Activated CD8-positive, alpha-beta T cell treated with anti-CD3 and anti-CD28 coated beads for 36 hours (primary cell): ENCODE measurements around the gene ECE1. TPM values are rescaled to one million over a fixed set of nuclear protein-coding genes. Genes with fewer than 3 reads are reported as not detected.

Source experiments
- ATAC-seq: fragments of 200-7000 bp; cut with Tn5 transposase; one replicate; pipeline ENCODE4 v1.10.0; 2021; ENCODE audit warnings: mild to moderate bottlenecking, moderate library complexity
- CTCF ChIA-PET: fragments of 350-600 bp; sonication (Branson Sonifier 250); formaldehyde crosslinking; loops from one replicate; lab custom pipeline; 2021; ENCODE audit warnings: antibody characterized with exemption; lab: Charles Lee
- POLR2A ChIA-PET: fragments of 350-600 bp; sonication (Branson Sonifier 250); formaldehyde crosslinking; loops from one replicate; lab custom pipeline; 2021; ENCODE audit warnings: antibody characterized with exemption; lab: Charles Lee
- DNase-seq: peaks from one replicate; pipeline ENCODE4 v3.0.0-alpha.2; 2020
- H3K27ac Mint-ChIP-seq: one replicate; pipeline ENCODE4 v1.8.0; 2021; ENCODE audit warnings: mild to moderate bottlenecking, mixed read lengths
- H3K27me3 Mint-ChIP-seq: one replicate; pipeline ENCODE4 v1.8.0; 2021; ENCODE audit warnings: mixed read lengths
- H3K36me3 Mint-ChIP-seq: one replicate; pipeline ENCODE4 v1.8.0; 2021; ENCODE audit warnings: low read depth, mixed read lengths
- H3K4me1 Mint-ChIP-seq: one replicate; pipeline ENCODE4 v1.8.0; 2021; ENCODE audit warnings: low read depth, mixed read lengths
- H3K4me3 Mint-ChIP-seq: one replicate; pipeline ENCODE4 v1.8.0; 2021; ENCODE audit warnings: mild to moderate bottlenecking, moderate library complexity, mixed read lengths
- H3K9me3 Mint-ChIP-seq: one replicate; pipeline ENCODE4 v1.8.0; 2021; ENCODE audit warnings: mixed read lengths
- intact Hi-C: fragments of 100-400 bp; cut with micrococcal nuclease; formaldehyde crosslinking; loops from one replicate; pipeline ENCODE4 v1.10.0; 2022
- total RNA-seq, 2 experiments: library from RNA; stranded (reverse); gene quantifications; one replicate each; pipeline ENCODE4 v1.2.3, GENCODE V29; 2021
- TF ChIP-seq, protein P1 (sequence below): fragments of 200-600 bp; IDR thresholded peaks from one replicate; pipeline ENCODE4 v1.8.0; 2022; ENCODE audit warnings: antibody characterized with exemption, mild to moderate bottlenecking

ECE1 gene
- total RNA-seq, 2 experiments from 2014 or later, result 118 to 127 TPM

DNA sequence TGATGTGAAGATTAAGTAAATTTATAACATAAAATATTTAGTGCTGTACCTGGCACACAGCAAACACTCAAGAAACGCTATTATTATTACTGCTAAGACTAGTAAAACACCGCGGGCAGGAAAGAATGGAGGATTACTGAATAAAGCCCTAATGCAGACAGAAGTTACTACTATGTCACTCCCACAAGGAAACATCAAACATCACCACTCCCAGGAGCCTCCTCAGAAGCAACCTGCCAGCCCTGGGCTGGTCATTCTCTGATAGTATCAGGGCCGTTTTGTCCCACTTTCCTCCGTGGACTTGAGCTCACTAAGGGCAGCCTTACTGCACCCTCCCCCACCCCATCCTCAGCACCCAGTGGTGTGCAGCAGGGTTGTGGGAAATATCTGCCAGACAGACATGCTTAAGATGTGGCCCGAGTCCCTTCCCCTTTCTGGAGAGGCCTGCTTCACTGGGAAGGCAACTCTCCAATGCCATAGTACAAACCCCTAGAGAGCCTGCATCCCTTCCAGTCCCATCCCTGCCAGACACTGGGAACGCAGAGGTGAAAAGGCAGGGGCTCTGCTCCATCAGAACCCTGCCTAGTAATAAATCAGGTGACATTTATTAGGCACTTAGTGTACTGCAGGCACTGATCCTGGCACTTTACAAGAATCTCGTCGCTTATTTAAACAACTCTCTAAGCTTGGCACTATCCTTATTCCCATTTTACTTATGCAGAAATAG, 41.7 kb upstream of the ECE1 start:
- ChIA-PET POLR2A (interaction anchor here (0.6 to 4.8 kb wide), 3 partner anchors 9 to 38 kb away, joined by 3 to 39 read pairs (median 4); no protein-coding TSS in a partner anchor), CTCF (interaction anchor here (1.4 to 2.0 kb wide), 2 partner anchors 62 to 77 kb away, joined by 3 to 6 read pairs; no protein-coding TSS in a partner anchor)
- Mint-ChIP-seq H3K4me3 (no peak overlapping the region), H3K36me3 (peaks cover 39% of the 10 kb centered on the region), H3K4me1 (peaks cover 84% of the 10 kb centered on the region), H3K9me3 (no peaks in the 10 kb centered on the region), H3K27me3 (no peaks in the 10 kb centered on the region), H3K27ac (peak overlapping the region; percentile 61)
- TF ChIP-seq, protein P1, sequence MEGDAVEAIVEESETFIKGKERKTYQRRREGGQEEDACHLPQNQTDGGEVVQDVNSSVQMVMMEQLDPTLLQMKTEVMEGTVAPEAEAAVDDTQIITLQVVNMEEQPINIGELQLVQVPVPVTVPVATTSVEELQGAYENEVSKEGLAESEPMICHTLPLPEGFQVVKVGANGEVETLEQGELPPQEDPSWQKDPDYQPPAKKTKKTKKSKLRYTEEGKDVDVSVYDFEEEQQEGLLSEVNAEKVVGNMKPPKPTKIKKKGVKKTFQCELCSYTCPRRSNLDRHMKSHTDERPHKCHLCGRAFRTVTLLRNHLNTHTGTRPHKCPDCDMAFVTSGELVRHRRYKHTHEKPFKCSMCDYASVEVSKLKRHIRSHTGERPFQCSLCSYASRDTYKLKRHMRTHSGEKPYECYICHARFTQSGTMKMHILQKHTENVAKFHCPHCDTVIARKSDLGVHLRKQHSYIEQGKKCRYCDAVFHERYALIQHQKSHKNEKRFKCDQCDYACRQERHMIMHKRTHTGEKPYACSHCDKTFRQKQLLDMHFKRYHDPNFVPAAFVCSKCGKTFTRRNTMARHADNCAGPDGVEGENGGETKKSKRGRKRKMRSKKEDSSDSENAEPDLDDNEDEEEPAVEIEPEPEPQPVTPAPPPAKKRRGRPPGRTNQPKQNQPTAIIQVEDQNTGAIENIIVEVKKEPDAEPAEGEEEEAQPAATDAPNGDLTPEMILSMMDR, result no peak
- DNase-seq (no peak), ATAC-seq (no peak)
- intact Hi-C loops, result no loop called here

DNA sequence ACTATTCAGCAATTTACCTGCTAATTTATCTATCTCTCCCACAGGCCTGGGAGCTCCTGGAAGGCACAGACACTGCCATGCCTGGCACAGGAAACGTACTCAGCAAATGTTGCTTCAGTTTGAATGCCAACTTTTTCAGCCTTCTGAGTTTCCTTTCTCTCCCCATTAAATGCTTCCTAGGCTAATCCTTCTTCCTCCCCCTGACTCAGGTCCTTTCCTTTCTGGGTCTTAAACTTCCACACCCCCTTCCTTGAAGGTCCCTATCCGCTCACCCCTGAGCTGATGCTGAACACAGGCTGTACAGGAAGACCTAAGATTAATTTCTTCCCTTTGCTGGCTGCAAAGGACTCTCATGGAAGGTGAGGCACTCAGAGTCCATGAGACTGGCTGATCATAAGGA, 40.3 kb upstream of the ECE1 start:
- intact Hi-C loops, result no loop called here
- Mint-ChIP-seq H3K27me3 (no peaks in the 10 kb centered on the region), H3K4me1 (peaks cover 88% of the 10 kb centered on the region), H3K4me3 (no peak overlapping the region), H3K36me3 (peaks cover 39% of the 10 kb centered on the region), H3K9me3 (no peaks in the 10 kb centered on the region), H3K27ac (peak overlapping the region; percentile 75)
- ChIA-PET CTCF (interaction anchor here (1.0 to 2.2 kb wide), 4 partner anchors 15 to 75 kb away, joined by 3 to 6 read pairs (median 4); no protein-coding TSS in a partner anchor), POLR2A (interaction anchor here (0.6 to 1.5 kb wide), 3 partner anchors 11 to 50 kb away, joined by 3 read pairs; no protein-coding TSS in a partner anchor)
- ATAC-seq, result no peak
- TF ChIP-seq, protein P1, result no peak
- DNase-seq, result no peak

DNA sequence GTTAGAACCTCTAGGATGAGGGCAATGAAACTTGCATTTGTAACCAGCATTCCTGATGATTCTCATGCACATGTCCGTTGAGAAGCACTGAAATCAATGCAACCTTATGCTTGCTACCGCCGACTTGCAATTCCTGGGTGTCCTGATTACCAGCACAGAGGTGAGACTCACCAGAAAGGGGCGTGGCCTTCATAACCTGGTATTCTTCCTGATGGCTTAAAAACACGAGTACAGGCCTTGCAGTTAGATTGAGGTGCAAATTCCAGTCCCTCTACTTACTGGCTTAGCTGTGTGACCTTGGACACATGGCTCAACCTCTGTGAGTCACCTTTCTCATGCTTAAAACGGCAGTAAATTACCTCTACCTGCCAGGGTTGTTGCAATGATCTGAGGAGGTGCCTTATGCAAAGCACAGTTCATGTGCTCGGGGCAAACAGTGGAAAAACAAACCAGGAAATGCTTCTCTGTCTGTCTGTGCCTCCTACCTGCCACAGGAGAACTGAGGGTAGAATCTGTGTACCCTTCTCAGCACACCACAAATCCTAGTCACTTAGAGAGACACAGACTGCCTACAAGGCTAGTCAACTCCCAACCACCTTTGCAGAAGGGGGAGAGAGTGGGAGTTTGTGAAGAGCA, 39.1 kb upstream of the ECE1 start:
- peaks cover 88% of the 10 kb centered on the region for H3K4me1 Mint-ChIP-seq
- CTCF ChIA-PET, result interaction anchor here (2.2 kb wide), 1 partner anchor 59 kb away, joined by 6 read pairs; no protein-coding TSS in a partner anchor
- H3K9me3 Mint-ChIP-seq, result no peaks in the 10 kb centered on the region
- ATAC-seq (no peak), DNase-seq (no peak)
- intact Hi-C loops, result no loop called here
- H3K4me3 Mint-ChIP-seq, result no peak overlapping the region
- TF ChIP-seq, protein P1, result no peak
- POLR2A ChIA-PET, result interaction anchor here (1.0 to 1.5 kb wide), 4 partner anchors 9 to 34 kb away, joined by 3 read pairs; no protein-coding TSS in a partner anchor
- peaks cover 40% of the 10 kb centered on the region for H3K36me3 Mint-ChIP-seq
- peak overlapping the region; percentile 76 for H3K27ac Mint-ChIP-seq
- H3K27me3 Mint-ChIP-seq, result no peaks in the 10 kb centered on the region

DNA sequence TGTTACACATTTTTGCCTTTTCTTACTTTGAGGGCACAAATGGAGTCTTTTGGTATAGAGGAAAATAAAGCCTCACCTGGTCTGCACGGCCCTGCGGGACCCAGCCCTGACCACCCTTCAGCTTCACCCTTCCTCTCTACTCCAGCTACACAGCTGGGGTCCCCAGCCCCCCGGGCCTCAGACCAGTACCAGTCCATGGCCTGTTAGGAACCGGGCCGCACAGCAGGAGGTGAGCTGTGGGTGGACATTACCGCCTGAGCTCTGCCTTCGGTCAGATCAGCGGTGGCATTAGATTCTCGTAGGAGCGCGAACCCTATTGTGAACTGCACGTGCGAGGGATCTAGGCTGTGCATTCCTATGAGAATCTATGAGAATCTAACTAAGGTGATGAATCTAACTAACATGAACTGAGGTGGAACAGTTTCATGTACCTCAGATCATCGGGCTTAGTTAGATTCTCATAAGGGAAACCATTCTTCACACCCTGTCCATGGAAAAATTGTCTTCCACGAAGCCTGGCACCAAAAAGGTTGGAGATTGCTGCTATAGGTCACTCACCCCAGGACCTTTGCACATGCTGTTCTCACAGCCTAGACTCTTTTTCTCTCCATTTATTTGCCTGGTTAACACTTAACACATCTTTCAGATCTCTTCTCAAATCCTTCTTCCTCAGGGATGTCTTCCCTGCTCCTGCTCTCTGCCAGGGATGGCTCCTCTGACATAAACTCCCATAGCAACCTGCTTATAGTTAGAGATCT, 37.5 kb upstream of the ECE1 start:
- intact Hi-C loops, result no loop called here
- CTCF ChIA-PET, result interaction anchor here (0.9 to 4.1 kb wide), 3 partner anchors 8 to 57 kb away, joined by 3 to 23 read pairs (median 4); no protein-coding TSS in a partner anchor
- ATAC-seq (no peak), DNase-seq (no peak)
- TF ChIP-seq, protein P1, result no peak
- Mint-ChIP-seq H3K9me3 (no peaks in the 10 kb centered on the region), H3K4me3 (no peak overlapping the region), H3K27ac (peak overlapping the region; percentile 94), H3K4me1 (peaks cover 89% of the 10 kb centered on the region), H3K27me3 (no peaks in the 10 kb centered on the region), H3K36me3 (peaks cover 44% of the 10 kb centered on the region)
- POLR2A ChIA-PET, result interaction anchor here (1.3 to 5.8 kb wide), 4 partner anchors 8 to 35 kb away, joined by 3 to 90 read pairs (median 30); partner anchors contain the start of gene ECE1
